Liver (tissue), 3 donors: ENCODE measurements around the gene ARHGEF19.

Experiments used
- ATF3 ChIP-seq: IDR thresholded peaks from 2 replicates; pipeline ENCODE4 v1.6.1; 2016; ENCODE audit warnings: antibody characterized with exemption
- FOXA1 ChIP-seq: IDR thresholded peaks from 2 replicates; pipeline ENCODE4 v1.6.1; 2016; ENCODE audit warnings: antibody characterized with exemption
- JUND ChIP-seq, 2 donors: IDR thresholded peaks; 2 replicates each; pipeline ENCODE4 v1.6.1; 2016; ENCODE audit warnings: antibody characterized with exemption in 2 of 2
- MAX ChIP-seq: IDR thresholded peaks from 2 replicates; pipeline ENCODE4 v1.6.1; 2016; ENCODE audit warnings: antibody characterized with exemption
- RAD21 ChIP-seq, 2 donors: IDR thresholded peaks; 2 replicates each; pipeline ENCODE4 v1.6.1; 2016; ENCODE audit warnings: antibody characterized with exemption in 2 of 2, mild to moderate bottlenecking in 2 of 2
- REST ChIP-seq: IDR thresholded peaks from 2 replicates; pipeline ENCODE4 v1.6.1; 2016; ENCODE audit warnings: antibody characterized with exemption, mild to moderate bottlenecking
- SP1 ChIP-seq: IDR thresholded peaks from 2 replicates; pipeline ENCODE4 v1.6.1; 2018; ENCODE audit warnings: antibody characterized with exemption, mild to moderate bottlenecking
- TAF1 ChIP-seq: conservative IDR thresholded peaks from 2 replicates; pipeline ENCODE4 v1.6.1; 2016; ENCODE audit warnings: antibody characterized with exemption, mild to moderate bottlenecking
- YY1 ChIP-seq: IDR thresholded peaks from 2 replicates; pipeline ENCODE4 v1.6.1; 2016; ENCODE audit warnings: antibody characterized with exemption, mild to moderate bottlenecking
- TF ChIP-seq, protein P1 (sequence below): fragments of 150-350 bp; IDR thresholded peaks from 2 replicates; pipeline ENCODE4 v1.5.1; 2017; ENCODE audit warnings: improper control_type of control experiment, low read depth, low read length; ENCODE audit not compliant: missing input control
- TF ChIP-seq, protein P2 (sequence below): IDR thresholded peaks from 2 replicates; pipeline ENCODE4 v1.6.1; 2016; ENCODE audit warnings: antibody characterized with exemption
- donor health status: healthy.
- donor health status: healthy.

DNA sequence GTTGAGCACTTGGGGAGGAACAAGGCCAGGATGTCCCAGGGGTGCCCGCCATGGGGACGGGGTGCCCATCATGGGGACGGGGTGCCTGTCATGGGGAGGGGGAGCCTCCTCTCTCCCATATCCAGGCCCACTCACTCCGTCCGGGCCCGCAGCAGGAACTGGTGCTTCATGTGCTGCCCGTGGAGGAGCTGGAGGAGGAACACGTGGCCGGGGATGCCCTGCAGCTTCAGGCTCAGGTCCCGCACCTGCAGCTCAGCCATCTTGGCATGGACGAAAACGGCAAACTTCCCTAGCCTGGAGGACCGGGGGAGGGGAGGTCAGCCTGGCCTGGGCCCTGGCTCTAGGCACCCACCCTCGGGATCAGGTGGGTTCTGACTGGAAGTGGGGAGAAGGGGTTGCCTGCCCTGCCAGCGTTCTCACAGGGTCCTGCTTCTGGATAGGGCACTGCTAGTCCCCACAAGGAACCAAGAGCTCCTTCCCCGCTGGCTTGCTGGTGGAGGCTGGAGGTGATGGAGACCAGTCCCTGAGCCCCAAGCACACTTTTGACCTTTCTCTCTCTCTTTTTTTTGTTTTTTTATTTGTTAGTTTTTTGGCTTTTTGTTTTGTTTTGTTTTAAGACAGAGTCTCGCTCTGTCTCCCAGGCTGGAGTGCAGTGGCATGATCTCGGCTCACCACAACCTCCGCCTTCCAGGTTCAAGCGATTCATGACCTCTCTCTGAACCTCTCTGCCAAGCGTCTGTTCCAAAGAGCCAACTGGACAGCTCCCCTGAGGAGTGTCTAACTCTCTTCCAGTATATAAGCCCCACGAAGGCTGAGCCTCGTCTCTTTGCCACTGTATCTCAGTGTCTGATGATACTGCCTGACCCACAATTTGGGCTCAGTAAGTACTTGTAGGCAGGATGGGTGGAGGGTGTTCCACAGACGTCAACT, 9.9 kb downstream of the ARHGEF19 start:
- TF ChIP-seq, protein P1, sequence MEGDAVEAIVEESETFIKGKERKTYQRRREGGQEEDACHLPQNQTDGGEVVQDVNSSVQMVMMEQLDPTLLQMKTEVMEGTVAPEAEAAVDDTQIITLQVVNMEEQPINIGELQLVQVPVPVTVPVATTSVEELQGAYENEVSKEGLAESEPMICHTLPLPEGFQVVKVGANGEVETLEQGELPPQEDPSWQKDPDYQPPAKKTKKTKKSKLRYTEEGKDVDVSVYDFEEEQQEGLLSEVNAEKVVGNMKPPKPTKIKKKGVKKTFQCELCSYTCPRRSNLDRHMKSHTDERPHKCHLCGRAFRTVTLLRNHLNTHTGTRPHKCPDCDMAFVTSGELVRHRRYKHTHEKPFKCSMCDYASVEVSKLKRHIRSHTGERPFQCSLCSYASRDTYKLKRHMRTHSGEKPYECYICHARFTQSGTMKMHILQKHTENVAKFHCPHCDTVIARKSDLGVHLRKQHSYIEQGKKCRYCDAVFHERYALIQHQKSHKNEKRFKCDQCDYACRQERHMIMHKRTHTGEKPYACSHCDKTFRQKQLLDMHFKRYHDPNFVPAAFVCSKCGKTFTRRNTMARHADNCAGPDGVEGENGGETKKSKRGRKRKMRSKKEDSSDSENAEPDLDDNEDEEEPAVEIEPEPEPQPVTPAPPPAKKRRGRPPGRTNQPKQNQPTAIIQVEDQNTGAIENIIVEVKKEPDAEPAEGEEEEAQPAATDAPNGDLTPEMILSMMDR, result no peak
- TF ChIP-seq REST (no peak), YY1 (no peak), ATF3 (no peak), MAX (no peak), TAF1 (no peak), RAD21 (IDR thresholded peaks at IDR 0.05) (no peak), SP1 (no peak), JUND (IDR thresholded peaks at IDR 0.05) (no peak), FOXA1 (no peak)
- TF ChIP-seq, protein P2, sequence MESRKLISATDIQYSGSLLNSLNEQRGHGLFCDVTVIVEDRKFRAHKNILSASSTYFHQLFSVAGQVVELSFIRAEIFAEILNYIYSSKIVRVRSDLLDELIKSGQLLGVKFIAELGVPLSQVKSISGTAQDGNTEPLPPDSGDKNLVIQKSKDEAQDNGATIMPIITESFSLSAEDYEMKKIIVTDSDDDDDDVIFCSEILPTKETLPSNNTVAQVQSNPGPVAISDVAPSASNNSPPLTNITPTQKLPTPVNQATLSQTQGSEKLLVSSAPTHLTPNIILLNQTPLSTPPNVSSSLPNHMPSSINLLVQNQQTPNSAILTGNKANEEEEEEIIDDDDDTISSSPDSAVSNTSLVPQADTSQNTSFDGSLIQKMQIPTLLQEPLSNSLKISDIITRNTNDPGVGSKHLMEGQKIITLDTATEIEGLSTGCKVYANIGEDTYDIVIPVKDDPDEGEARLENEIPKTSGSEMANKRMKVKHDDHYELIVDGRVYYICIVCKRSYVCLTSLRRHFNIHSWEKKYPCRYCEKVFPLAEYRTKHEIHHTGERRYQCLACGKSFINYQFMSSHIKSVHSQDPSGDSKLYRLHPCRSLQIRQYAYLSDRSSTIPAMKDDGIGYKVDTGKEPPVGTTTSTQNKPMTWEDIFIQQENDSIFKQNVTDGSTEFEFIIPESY, result no peak
